A673 (cell line): ENCODE data around the gene H19. TPM values are rescaled to one million over a fixed set of nuclear protein-coding genes. Genes with fewer than 3 reads are reported as not detected.

Source experiments
- Bru-seq: library from RNA; stranded (reverse); fragments of 400-500 nt; gene quantifications from one replicate; lab custom pipeline; 2021; lab: Mats Ljungman, UMichigan
- BruChase-seq, 2 experiments: library from RNA; stranded (reverse); fragments of 400-500 nt; gene quantifications; one replicate each; lab custom pipeline; 2021; lab: Mats Ljungman, UMichigan
- BruUV-seq: library from RNA; stranded (reverse); fragments of 400-500 nt; replicated peaks from 2 replicates; lab custom pipeline; 2021; lab: Mats Ljungman, UMichigan
- CTCF ChIA-PET: fragments of 300-600 bp; sonication (Branson Sonifier 250); formaldehyde crosslinking; loops from one replicate; lab custom pipeline; 2022; ENCODE audit warnings: antibody characterized with exemption; lab: Charles Lee
- POLR2A ChIA-PET: fragments of 300-600 bp; sonication (Branson Sonifier 250); formaldehyde crosslinking; loops from one replicate; lab custom pipeline; 2022; ENCODE audit warnings: antibody characterized with exemption; ENCODE audit not compliant: low non-redundant PET; lab: Charles Lee
- DNase-seq: peaks from one replicate; pipeline ENCODE4 v3.0.0-alpha.2; 2015; ENCODE audit warnings: low spot score
- H3K27ac ChIP-seq: fragments of 200-600 bp; sonication (generic); 2 replicates; pipeline ENCODE4 v1.5.1; 2016; ENCODE audit warnings: mixed run types, low read depth, mild to moderate bottlenecking, mixed read lengths, antibody characterized with exemption, low read length; ENCODE audit not compliant: poor library complexity, severe bottlenecking
- H3K27me3 ChIP-seq: fragments of 200-600 bp; sonication (generic); replicated peaks from 2 replicates; pipeline ENCODE4 v1.6.1; 2017; ENCODE audit warnings: mixed run types, low read depth, mild to moderate bottlenecking, mixed read lengths, antibody characterized with exemption, low read length; ENCODE audit not compliant: insufficient read depth, poor library complexity
- H3K36me3 ChIP-seq: fragments of 200-600 bp; sonication (generic); 2 replicates; pipeline ENCODE4 v1.6.1; 2016; ENCODE audit warnings: mixed run types, mild to moderate bottlenecking, mixed read lengths, antibody characterized with exemption, low read length; ENCODE audit not compliant: insufficient read depth, poor library complexity, severe bottlenecking
- H3K4me1 ChIP-seq: fragments of 200-600 bp; sonication (generic); 2 replicates; pipeline ENCODE4 v1.6.1; 2017; ENCODE audit warnings: mixed run types, mild to moderate bottlenecking, mixed read lengths, antibody characterized with exemption, low read length; ENCODE audit not compliant: insufficient read depth, poor library complexity, severe bottlenecking
- H3K4me3 ChIP-seq: fragments of 200-600 bp; sonication (generic); 2 replicates; pipeline ENCODE4 v1.5.1; 2016; ENCODE audit warnings: low read depth, mixed run types, mild to moderate bottlenecking, mixed read lengths, low read length; ENCODE audit not compliant: poor library complexity, severe bottlenecking
- H3K9me3 ChIP-seq: fragments of 200-600 bp; sonication (generic); 2 replicates; pipeline ENCODE4 v1.6.1; 2016; ENCODE audit warnings: mixed run types, low read depth, mild to moderate bottlenecking, mixed read lengths, antibody characterized with exemption, low read length; ENCODE audit not compliant: poor library complexity, severe bottlenecking
- CTCF ChIP-seq: fragments of 300-800, 200-600 bp; sonication (generic); conservative IDR thresholded peaks from 2 replicates; pipeline ENCODE4 v1.5.1; 2017; ENCODE audit warnings: low read depth, mild to moderate bottlenecking, antibody characterized with exemption, low read length, moderate library complexity, mixed read lengths
- EZH2 ChIP-seq: fragments of 200-600 bp; sonication (generic); IDR thresholded peaks from 2 replicates; pipeline ENCODE4 v1.6.1; 2017; ENCODE audit warnings: borderline replicate concordance, low read depth, mild to moderate bottlenecking, mixed read lengths, antibody characterized with exemption, low read length; ENCODE audit not compliant: poor library complexity, severe bottlenecking
- intact Hi-C: fragments of 100-400 bp; cut with micrococcal nuclease; formaldehyde crosslinking; loops from one replicate; pipeline ENCODE4 v1.10.0; 2022; ENCODE audit not compliant: unreplicated experiment
- long read RNA-seq: library from polyadenylated mRNA; stranded (forward); transcript quantifications from one replicate; pipeline ENCODE4 v2.0.0, GENCODE V29; 2022
- total RNA-seq: library from RNA; stranded (reverse); gene quantifications from 2 replicates; pipeline ENCODE4 v1.2.3, GENCODE V29; 2021

Gene H19
- total RNA-seq (not detected in 2 replicates), Bru-seq, nascent RNA (not detected), BruChase-seq, experiment 1, labeled RNA remaining after a 2-hour chase (not detected), BruChase-seq, experiment 2, labeled RNA remaining after a 6-hour chase (not detected)
- long read RNA-seq: 0 reads

- POLR2A ChIA-PET: no interaction called here
- intact Hi-C loops: no loop called here
These were observed at the start of gene H19 for GRCh38 chr11:1997755-1998154. Gene H19 (minus strand): TSS chr11:1997842.

GRCh38 chr11:2041963-2042362 lies 44.3 kb upstream of the H19 start:
- H3K36me3 ChIP-seq: no peaks in the 10 kb centered on the region
- BruUV-seq: no TSS peak
- no peak overlapping the region for H3K4me3 ChIP-seq
- TF ChIP-seq EZH2: no peak
- no peak for TF ChIP-seq CTCF
- H3K27ac ChIP-seq: no peak overlapping the region
- peaks cover 7% of the 10 kb centered on the region for H3K27me3 ChIP-seq
- DNase-seq: no peak
- H3K4me1 ChIP-seq: no peaks in the 10 kb centered on the region
- CTCF ChIA-PET: no interaction called here
- intact Hi-C loops: no loop called here
- no peaks in the 10 kb centered on the region for H3K9me3 ChIP-seq
- POLR2A ChIA-PET: no interaction called here

More at GRCh38 chr11:1997755-1998154, at the start of gene H19:
- BruUV-seq: no TSS peak
- Histone ChIP-seq H3K27me3 (no peaks in the 10 kb centered on the region), H3K36me3 (no peaks in the 10 kb centered on the region), H3K4me3 (no peak within 1 kb of the TSS), H3K27ac (no peak within 1 kb of the TSS), H3K4me1 (no peaks in the 10 kb centered on the region), H3K9me3 (no peaks in the 10 kb centered on the region)
- CTCF ChIA-PET: no interaction called here
- no peak for DNase-seq
- TF ChIP-seq EZH2 (no peak), CTCF (no peak)

- POLR2A ChIA-PET: no interaction called here
These were observed 43.5 kb upstream of the H19 start for GRCh38 chr11:2041153-2041552.

More at GRCh38 chr11:2041153-2041552, 43.5 kb upstream of the H19 start:
- CTCF ChIA-PET: no interaction called here
- no peak for DNase-seq
- intact Hi-C loops: no loop called here
- no peaks in the 10 kb centered on the region for H3K36me3 ChIP-seq
- no peak overlapping the region for H3K27ac ChIP-seq
- BruUV-seq: no TSS peak
- no peak overlapping the region for H3K4me3 ChIP-seq
- H3K4me1 ChIP-seq: no peaks in the 10 kb centered on the region
- H3K27me3 ChIP-seq: no peaks in the 10 kb centered on the region
- TF ChIP-seq CTCF (no peak), EZH2 (no peak)
- H3K9me3 ChIP-seq: no peaks in the 10 kb centered on the region
